Measurements from ENCODE around the gene CYP4F8.

DNA sequence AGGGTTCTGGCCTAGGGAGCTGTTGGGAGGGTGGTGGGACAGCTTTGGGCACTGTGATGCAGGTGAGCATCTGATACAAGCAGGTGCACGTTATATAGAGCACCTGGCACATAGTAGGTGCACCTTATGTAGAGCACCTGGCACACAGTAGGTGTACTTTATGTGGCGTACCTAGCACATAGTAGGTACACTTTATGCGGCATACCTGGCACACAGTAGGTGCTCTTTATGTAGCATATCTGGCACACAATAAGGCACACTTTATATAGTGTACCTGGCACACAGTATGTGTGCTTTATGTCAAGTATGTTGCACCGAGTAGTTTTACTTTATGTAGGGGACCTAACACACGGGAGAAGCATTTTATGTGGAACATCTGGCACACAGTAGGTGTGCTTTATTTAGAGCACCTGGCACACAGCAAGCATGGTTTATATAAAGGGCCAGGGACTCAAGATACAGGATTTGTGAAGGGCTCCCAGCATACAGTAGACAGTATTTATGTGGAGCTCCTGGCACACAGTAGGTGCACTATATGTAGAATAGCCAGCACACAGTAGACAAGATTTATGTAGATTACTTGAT is 56.3 kb downstream of the CYP4F8 start:
- TF ChIP-seq, protein P1, sequence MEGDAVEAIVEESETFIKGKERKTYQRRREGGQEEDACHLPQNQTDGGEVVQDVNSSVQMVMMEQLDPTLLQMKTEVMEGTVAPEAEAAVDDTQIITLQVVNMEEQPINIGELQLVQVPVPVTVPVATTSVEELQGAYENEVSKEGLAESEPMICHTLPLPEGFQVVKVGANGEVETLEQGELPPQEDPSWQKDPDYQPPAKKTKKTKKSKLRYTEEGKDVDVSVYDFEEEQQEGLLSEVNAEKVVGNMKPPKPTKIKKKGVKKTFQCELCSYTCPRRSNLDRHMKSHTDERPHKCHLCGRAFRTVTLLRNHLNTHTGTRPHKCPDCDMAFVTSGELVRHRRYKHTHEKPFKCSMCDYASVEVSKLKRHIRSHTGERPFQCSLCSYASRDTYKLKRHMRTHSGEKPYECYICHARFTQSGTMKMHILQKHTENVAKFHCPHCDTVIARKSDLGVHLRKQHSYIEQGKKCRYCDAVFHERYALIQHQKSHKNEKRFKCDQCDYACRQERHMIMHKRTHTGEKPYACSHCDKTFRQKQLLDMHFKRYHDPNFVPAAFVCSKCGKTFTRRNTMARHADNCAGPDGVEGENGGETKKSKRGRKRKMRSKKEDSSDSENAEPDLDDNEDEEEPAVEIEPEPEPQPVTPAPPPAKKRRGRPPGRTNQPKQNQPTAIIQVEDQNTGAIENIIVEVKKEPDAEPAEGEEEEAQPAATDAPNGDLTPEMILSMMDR (IDR thresholded peaks at IDR 0.05), result no peak
- TF ChIP-seq POLR2A (IDR thresholded peaks at IDR 0.05), result no peak
